Nephron (organoid): ENCODE data around the gene NUDT3.

Source experiments
- H3K27ac Mint-ChIP-seq, 3 experiments: 2 replicates each; pipeline ENCODE4 v1.8.0; 2020; ENCODE audit warnings: mixed read lengths in 3 of 3, mild to moderate bottlenecking in 2 of 3, moderate library complexity in 1 of 3
- H3K27me3 Mint-ChIP-seq: 2 replicates; pipeline ENCODE4 v1.8.0; 2021; ENCODE audit warnings: low read depth, mild to moderate bottlenecking, moderate library complexity, mixed read lengths
- H3K36me3 Mint-ChIP-seq: 2 replicates; pipeline ENCODE4 v1.8.0; 2020; ENCODE audit warnings: low read depth, mixed read lengths
- H3K4me1 Mint-ChIP-seq: 2 replicates; pipeline ENCODE4 v1.8.0; 2020; ENCODE audit warnings: mixed read lengths
- H3K4me3 Mint-ChIP-seq, 3 experiments: 2 replicates each; pipeline ENCODE4 v1.8.0; 2020; ENCODE audit warnings: mild to moderate bottlenecking in 3 of 3, mixed read lengths in 3 of 3, moderate library complexity in 2 of 3
- H3K9me3 Mint-ChIP-seq: 2 replicates; pipeline ENCODE4 v1.8.0; 2020; ENCODE audit warnings: mixed read lengths
- TF ChIP-seq, protein P1 (sequence below), 3 experiments: fragments of 200-600 bp; sonication (generic); IDR thresholded peaks; one replicate each; pipeline ENCODE4 v1.5.0; 2021; ENCODE audit warnings: antibody characterized with exemption in 3 of 3; ENCODE audit not compliant: unreplicated experiment in 3 of 3

NUDT3 gene

GRCh38 chr6:34239500-34239825 lies 153.0 kb downstream of the NUDT3 start:
- no peaks in the 10 kb centered on the region for H3K9me3 Mint-ChIP-seq
- peak overlapping the region; percentile 82 to 85 (median 83) for H3K4me3 Mint-ChIP-seq
- peaks cover 9% of the 10 kb centered on the region for H3K4me1 Mint-ChIP-seq
- peaks cover 33% of the 10 kb centered on the region for H3K36me3 Mint-ChIP-seq
- H3K27ac Mint-ChIP-seq = no peak overlapping the region
- peaks cover 15% of the 10 kb centered on the region for H3K27me3 Mint-ChIP-seq
- TF ChIP-seq, protein P1, sequence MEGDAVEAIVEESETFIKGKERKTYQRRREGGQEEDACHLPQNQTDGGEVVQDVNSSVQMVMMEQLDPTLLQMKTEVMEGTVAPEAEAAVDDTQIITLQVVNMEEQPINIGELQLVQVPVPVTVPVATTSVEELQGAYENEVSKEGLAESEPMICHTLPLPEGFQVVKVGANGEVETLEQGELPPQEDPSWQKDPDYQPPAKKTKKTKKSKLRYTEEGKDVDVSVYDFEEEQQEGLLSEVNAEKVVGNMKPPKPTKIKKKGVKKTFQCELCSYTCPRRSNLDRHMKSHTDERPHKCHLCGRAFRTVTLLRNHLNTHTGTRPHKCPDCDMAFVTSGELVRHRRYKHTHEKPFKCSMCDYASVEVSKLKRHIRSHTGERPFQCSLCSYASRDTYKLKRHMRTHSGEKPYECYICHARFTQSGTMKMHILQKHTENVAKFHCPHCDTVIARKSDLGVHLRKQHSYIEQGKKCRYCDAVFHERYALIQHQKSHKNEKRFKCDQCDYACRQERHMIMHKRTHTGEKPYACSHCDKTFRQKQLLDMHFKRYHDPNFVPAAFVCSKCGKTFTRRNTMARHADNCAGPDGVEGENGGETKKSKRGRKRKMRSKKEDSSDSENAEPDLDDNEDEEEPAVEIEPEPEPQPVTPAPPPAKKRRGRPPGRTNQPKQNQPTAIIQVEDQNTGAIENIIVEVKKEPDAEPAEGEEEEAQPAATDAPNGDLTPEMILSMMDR (IDR thresholded peaks at IDR 0.05; ENCODE audit: unreplicated experiment in 3 of 3) = no peak

DNA sequence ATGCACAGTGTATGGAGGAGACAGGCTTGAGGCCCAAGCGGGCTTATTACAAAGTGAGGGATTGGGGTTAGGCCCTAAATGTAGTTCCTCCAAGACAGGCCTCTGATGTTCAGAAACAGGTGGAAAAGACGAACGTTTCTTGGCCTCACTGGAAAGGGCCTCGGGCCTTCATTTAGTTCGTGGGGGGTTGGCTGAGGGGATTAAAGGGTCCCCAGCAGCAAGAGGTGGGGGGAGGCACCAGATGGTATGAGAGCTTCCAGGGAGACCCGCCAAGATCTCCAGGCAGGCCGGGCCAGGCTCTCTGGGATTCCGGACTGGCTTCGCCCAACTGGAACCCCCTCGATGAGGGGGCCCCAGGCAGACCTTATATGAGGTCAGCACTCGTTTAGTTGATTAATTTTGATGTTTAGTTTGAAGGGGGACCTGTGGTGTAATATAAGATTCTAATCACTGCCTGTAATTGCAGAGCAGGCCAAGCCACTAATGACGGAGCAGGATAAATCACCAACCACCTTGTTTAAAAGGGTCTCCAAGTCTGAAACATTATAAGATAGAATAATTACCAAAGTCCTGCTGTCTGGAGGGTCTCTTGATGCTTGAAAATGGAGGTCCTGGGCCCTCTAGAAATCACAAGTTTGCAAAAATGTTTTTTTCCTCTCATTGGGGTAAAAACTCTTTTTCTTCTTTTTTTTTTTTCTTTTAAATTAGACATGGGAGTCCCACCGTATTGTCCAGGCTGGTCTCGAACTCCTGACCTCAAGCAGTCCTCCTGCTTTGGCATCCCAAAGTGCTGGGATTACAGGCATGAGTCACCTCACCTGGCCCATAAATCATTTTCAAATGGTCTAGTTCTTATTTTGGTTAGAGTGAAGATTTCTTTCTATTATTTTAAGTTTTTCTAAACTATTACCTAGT lies 153.6 kb downstream of the NUDT3 start:
- peaks cover 9% of the 10 kb centered on the region for H3K4me1 Mint-ChIP-seq
- no peaks in the 10 kb centered on the region for H3K9me3 Mint-ChIP-seq
- peaks cover 15% of the 10 kb centered on the region for H3K27me3 Mint-ChIP-seq
- TF ChIP-seq, protein P1 (IDR thresholded peaks at IDR 0.05; ENCODE audit: unreplicated experiment in 3 of 3) = no peak
- peak overlapping the region in 2 of 3 experiments; percentile 85 to 89 for H3K27ac Mint-ChIP-seq
- H3K4me3 Mint-ChIP-seq = peak overlapping the region; percentile 82 to 85 (median 83)
- H3K36me3 Mint-ChIP-seq = peaks cover 33% of the 10 kb centered on the region

- Mint-ChIP-seq H3K27ac (peak overlapping the region in 2 of 3 experiments; percentile 85 to 89), H3K4me1 (peaks cover 9% of the 10 kb centered on the region), H3K9me3 (no peaks in the 10 kb centered on the region), H3K36me3 (peaks cover 26% of the 10 kb centered on the region), H3K27me3 (peaks cover 15% of the 10 kb centered on the region), H3K4me3 (peak overlapping the region; percentile 82 to 85 (median 83))
- TF ChIP-seq, protein P1 (IDR thresholded peaks at IDR 0.05; ENCODE audit: unreplicated experiment in 3 of 3) = peak; percentile 21 to 39 (median 27)
Observed at GRCh38 chr6:34237722-34238584, 154.5 kb downstream of the NUDT3 start.

DNA sequence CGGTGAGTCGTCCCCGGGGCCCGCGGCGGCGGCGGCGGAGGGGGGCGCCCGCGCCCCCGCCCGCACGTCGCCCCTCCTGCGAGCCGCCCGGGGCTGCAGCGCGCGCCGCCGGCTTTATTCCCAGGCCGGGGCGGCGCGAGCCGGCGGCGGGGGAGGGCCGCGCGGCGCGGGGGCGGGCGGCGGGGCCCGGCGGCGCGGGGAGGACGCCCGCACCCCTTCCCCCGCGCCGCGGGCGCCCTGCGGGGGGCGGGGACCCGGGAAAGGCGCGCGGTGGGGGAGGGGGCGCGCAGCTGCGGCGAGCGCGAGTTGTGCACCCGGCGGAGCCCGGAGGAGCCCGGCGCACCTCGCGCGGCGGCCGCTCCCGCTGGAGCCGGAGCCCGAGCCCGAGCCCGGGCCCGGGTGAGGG lies 155.2 kb downstream of the NUDT3 start:
- Mint-ChIP-seq H3K36me3 (peaks cover 19% of the 10 kb centered on the region), H3K4me3 (peak overlapping the region in 1 of 3 experiments; percentile 83), H3K27ac (no peak overlapping the region), H3K4me1 (peaks cover 9% of the 10 kb centered on the region), H3K27me3 (peaks cover 12% of the 10 kb centered on the region), H3K9me3 (no peaks in the 10 kb centered on the region)
- TF ChIP-seq, protein P1 (IDR thresholded peaks at IDR 0.05; ENCODE audit: unreplicated experiment in 3 of 3) = no peak

- Mint-ChIP-seq H3K27ac (peak within 1 kb of the TSS; percentile 48 to 99 (median 93)), H3K27me3 (peaks cover 7% of the 10 kb centered on the region), H3K4me1 (peaks cover 9% of the 10 kb centered on the region), H3K36me3 (peaks cover 13% of the 10 kb centered on the region), H3K9me3 (no peaks in the 10 kb centered on the region), H3K4me3 (peak within 1 kb of the TSS; percentile 83 to 86 (median 84))
- TF ChIP-seq, protein P1 (IDR thresholded peaks at IDR 0.05; ENCODE audit: unreplicated experiment in 3 of 3) = no peak
Observed at GRCh38 chr6:34236443-34237315, 155.8 kb downstream of the NUDT3 start, which contains the start of gene HMGA1. TSS of gene HMGA1 (plus strand) at chr6:34236873. CDS start at chr6:34240781, 3,908 bp downstream.
